SU-DHL-6 (cell line): Measurements from ENCODE around the gene GRIK1.

Experiments
- H2AFZ ChIP-seq: fragments of 200-600 bp; sonication (generic); 2 replicates; pipeline ENCODE4 v1.6.1; 2014; ENCODE audit warnings: low read depth, mild to moderate bottlenecking, moderate library complexity, mixed read lengths, antibody characterized with exemption, low read length; ENCODE audit not compliant: severe bottlenecking
- H3F3A ChIP-seq: fragments of 200-600 bp; shearing (Covaris generic); 2 replicates; pipeline ENCODE4 v1.6.0; 2016; ENCODE audit warnings: antibody characterized with exemption, mild to moderate bottlenecking; ENCODE audit not compliant: insufficient read depth
- H3K27ac ChIP-seq: fragments of 200-600 bp; sonication (generic); 2 replicates; pipeline ENCODE4 v1.5.1; 2016; ENCODE audit warnings: low read depth, mild to moderate bottlenecking, low read length, moderate library complexity, mixed read lengths
- H3K27me3 ChIP-seq: fragments of 200-600 bp; sonication (generic), shearing (Covaris generic); 2 replicates; pipeline ENCODE4 v1.6.0; 2014; ENCODE audit warnings: mild to moderate bottlenecking, low read length
- H3K36me3 ChIP-seq: fragments of 200-600 bp; sonication (generic); 2 replicates; pipeline ENCODE4 v1.6.1; 2014; ENCODE audit warnings: mild to moderate bottlenecking, low read length, mixed read lengths
- H3K4me2 ChIP-seq: fragments of 300-600, 200-600 bp; shearing (Covaris generic), sonication (generic); 2 replicates; pipeline ENCODE4 v1.6.0; 2014; ENCODE audit warnings: low read length, low read depth, mild to moderate bottlenecking; ENCODE audit not compliant: poor library complexity, severe bottlenecking
- H3K4me3 ChIP-seq: fragments of 200-600 bp; sonication (generic); 2 replicates; pipeline ENCODE4 v1.5.1; 2014; ENCODE audit warnings: antibody characterized with exemption, low read length, mild to moderate bottlenecking, mixed read lengths; ENCODE audit not compliant: insufficient read depth, poor library complexity, severe bottlenecking
- H3K79me2 ChIP-seq: fragments of 200-600 bp; sonication (generic); 2 replicates; pipeline ENCODE4 v1.6.1; 2014; ENCODE audit warnings: mild to moderate bottlenecking, low read length, moderate library complexity; ENCODE audit not compliant: insufficient read depth
- H3K9ac ChIP-seq: fragments of 200-600 bp; sonication (generic); 2 replicates; pipeline ENCODE4 v1.7.0; 2014; ENCODE audit warnings: mild to moderate bottlenecking, low read length
- H3K9me2 ChIP-seq: fragments of 200-600 bp; sonication (generic); replicated peaks from 2 replicates; pipeline ENCODE4 v1.6.1; 2014; ENCODE audit warnings: low read length; ENCODE audit not compliant: insufficient read depth
- H3K9me3 ChIP-seq: fragments of 200-600 bp; sonication (generic); 2 replicates; pipeline ENCODE4 v1.6.1; 2014; ENCODE audit warnings: low read length, mixed read lengths; ENCODE audit not compliant: insufficient read depth
- H4K20me1 ChIP-seq: fragments of 200-600 bp; sonication (generic); 2 replicates; pipeline ENCODE4 v1.6.1; 2014; ENCODE audit warnings: low read depth, mild to moderate bottlenecking, antibody characterized with exemption, low read length, moderate library complexity, mixed read lengths
- EZH2phosphoT487 ChIP-seq: fragments of 200-600 bp; sonication (generic), shearing (Covaris generic); conservative IDR thresholded peaks from 2 replicates; pipeline ENCODE4 v1.6.1; 2018; ENCODE audit warnings: mild to moderate bottlenecking, antibody characterized with exemption, low read length, moderate library complexity, mixed read lengths
- TF ChIP-seq, protein P1 (sequence below): fragments of 200-600 bp; sonication (generic); IDR thresholded peaks from one replicate; pipeline ENCODE4 v1.5.1; 2017; ENCODE audit warnings: antibody characterized with exemption, mild to moderate bottlenecking, low read length, moderate library complexity; ENCODE audit not compliant: insufficient read depth, poor library complexity, severe bottlenecking

GRIK1 gene

DNA sequence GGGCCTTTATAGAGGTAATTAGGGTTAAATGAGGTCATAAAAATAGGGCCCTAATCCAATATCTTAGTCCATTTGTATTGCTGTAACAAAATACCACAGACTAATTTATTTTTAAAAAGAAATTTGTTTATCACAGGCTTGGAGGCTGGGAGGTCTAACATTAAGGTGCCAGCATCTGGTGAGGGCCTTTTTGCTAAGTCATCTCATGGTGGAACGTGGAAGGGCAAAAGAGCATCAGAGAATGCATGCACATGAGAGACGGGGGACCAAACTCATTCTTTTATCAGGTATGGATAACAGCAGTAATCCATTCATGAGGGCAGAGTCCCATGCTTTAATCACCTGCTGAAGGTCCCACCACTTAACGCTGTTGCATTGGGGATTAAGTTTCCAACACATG lies 313.8 kb downstream of the GRIK1 start:
- Histone ChIP-seq H3K4me3 (no peak overlapping the region), H3K9ac (no peak overlapping the region), H4K20me1 (no peaks in the 10 kb centered on the region), H3K36me3 (no peaks in the 10 kb centered on the region), H3K9me3 (no peaks in the 10 kb centered on the region), H2AFZ (no peak overlapping the region), H3K9me2 (no peaks in the 10 kb centered on the region), H3F3A (no peaks in the 10 kb centered on the region), H3K4me2 (no peak overlapping the region), H3K79me2 (no peaks in the 10 kb centered on the region), H3K27me3 (no peaks in the 10 kb centered on the region), H3K27ac (no peak overlapping the region)
- TF ChIP-seq, protein P1, sequence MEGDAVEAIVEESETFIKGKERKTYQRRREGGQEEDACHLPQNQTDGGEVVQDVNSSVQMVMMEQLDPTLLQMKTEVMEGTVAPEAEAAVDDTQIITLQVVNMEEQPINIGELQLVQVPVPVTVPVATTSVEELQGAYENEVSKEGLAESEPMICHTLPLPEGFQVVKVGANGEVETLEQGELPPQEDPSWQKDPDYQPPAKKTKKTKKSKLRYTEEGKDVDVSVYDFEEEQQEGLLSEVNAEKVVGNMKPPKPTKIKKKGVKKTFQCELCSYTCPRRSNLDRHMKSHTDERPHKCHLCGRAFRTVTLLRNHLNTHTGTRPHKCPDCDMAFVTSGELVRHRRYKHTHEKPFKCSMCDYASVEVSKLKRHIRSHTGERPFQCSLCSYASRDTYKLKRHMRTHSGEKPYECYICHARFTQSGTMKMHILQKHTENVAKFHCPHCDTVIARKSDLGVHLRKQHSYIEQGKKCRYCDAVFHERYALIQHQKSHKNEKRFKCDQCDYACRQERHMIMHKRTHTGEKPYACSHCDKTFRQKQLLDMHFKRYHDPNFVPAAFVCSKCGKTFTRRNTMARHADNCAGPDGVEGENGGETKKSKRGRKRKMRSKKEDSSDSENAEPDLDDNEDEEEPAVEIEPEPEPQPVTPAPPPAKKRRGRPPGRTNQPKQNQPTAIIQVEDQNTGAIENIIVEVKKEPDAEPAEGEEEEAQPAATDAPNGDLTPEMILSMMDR: no peak
- no peak for TF ChIP-seq EZH2phosphoT487

DNA sequence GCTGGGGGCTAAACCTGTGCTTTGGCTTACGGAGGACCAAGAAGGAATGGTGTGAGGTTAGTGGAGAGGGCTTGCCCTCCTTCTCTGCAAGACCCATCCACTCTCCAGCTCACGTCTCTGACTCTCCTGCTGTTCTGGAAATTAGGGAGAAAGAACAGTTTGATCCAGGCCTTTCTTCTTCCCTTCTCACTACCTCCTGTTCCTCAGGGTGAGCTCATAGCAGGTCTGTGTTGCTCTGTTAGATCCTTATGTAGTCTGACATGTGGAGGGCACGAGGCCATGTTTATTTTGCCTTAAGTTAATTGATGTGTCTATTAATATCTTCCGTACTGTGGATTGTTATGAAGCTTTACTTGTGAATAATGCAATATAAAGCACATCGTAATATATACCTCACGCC lies 315.0 kb downstream of the GRIK1 start:
- Histone ChIP-seq H4K20me1 (no peaks in the 10 kb centered on the region), H3K9ac (no peak overlapping the region), H3K4me2 (no peak overlapping the region), H3K27me3 (no peaks in the 10 kb centered on the region), H3K9me3 (no peaks in the 10 kb centered on the region), H2AFZ (no peak overlapping the region), H3K27ac (no peak overlapping the region), H3K9me2 (no peaks in the 10 kb centered on the region), H3F3A (no peaks in the 10 kb centered on the region), H3K36me3 (no peaks in the 10 kb centered on the region), H3K79me2 (no peaks in the 10 kb centered on the region), H3K4me3 (no peak overlapping the region)
- TF ChIP-seq EZH2phosphoT487: no peak
- TF ChIP-seq, protein P1: no peak

GRCh38 chr21:29621525-29621924 lies 318.3 kb downstream of the GRIK1 start:
- Histone ChIP-seq H3K9ac (no peak overlapping the region), H3K9me2 (no peaks in the 10 kb centered on the region), H3K4me3 (no peak overlapping the region), H3F3A (no peaks in the 10 kb centered on the region), H3K9me3 (no peaks in the 10 kb centered on the region), H3K79me2 (no peaks in the 10 kb centered on the region), H4K20me1 (no peaks in the 10 kb centered on the region), H3K27me3 (no peaks in the 10 kb centered on the region), H3K27ac (no peak overlapping the region), H3K36me3 (no peaks in the 10 kb centered on the region), H2AFZ (no peak overlapping the region), H3K4me2 (no peak overlapping the region)
- TF ChIP-seq EZH2phosphoT487: no peak
- TF ChIP-seq, protein P1: no peak
